Fibroblast of mammary gland (primary cell): ENCODE measurements around the gene SCRN3.
"Not testable (repeated sequence)": the region's sequence is repeated elsewhere in the genome, so short reads cannot be mapped to it uniquely, and the experiment has no call there.

Experiments used
- DNase-seq: peaks from one replicate; pipeline ENCODE4 v3.0.0-alpha.2; 2010; ENCODE audit warnings: low read depth
- H3K4me3 ChIP-seq: 2 replicates; pipeline ENCODE4 v1.5.1; 2011; ENCODE audit warnings: low read depth, mild to moderate bottlenecking, low read length, moderate library complexity; ENCODE audit not compliant: control insufficient read depth
- CTCF ChIP-seq: conservative IDR thresholded peaks from 2 replicates; pipeline ENCODE4 v1.5.1; 2011; ENCODE audit warnings: low read depth, low read length, inconsistent platforms; ENCODE audit not compliant: control insufficient read depth, insufficient read depth

The SCRN3 gene

GRCh38 chr2:174364628-174365027, 30.9 kb upstream of the SCRN3 start:
- no peak for TF ChIP-seq CTCF
- no peak for DNase-seq

GRCh38 chr2:174365571-174365970, 30.0 kb upstream of the SCRN3 start:
- no peak for DNase-seq
- no peak for TF ChIP-seq CTCF
- H3K4me3 ChIP-seq = no peak overlapping the region

More at GRCh38 chr2:174364628-174365027, 30.9 kb upstream of the SCRN3 start:
- H3K4me3 ChIP-seq = no peak overlapping the region

- DNase-seq = no peak
- TF ChIP-seq CTCF = no peak
Observed at GRCh38 chr2:174368691-174369090, 26.8 kb upstream of the SCRN3 start.

GRCh38 chr2:174376967-174377366, 18.6 kb upstream of the SCRN3 start:
- TF ChIP-seq CTCF = no peak
- peak; percentile 41 for DNase-seq
- no peak overlapping the region for H3K4me3 ChIP-seq

More at GRCh38 chr2:174368691-174369090, 26.8 kb upstream of the SCRN3 start:
- H3K4me3 ChIP-seq = no peak overlapping the region

GRCh38 chr2:174383796-174384195, 11.7 kb upstream of the SCRN3 start:
- no peak overlapping the region for H3K4me3 ChIP-seq
- no peak for TF ChIP-seq CTCF
- DNase-seq = no peak

GRCh38 chr2:174385201-174385600, 10.3 kb upstream of the SCRN3 start:
- no peak overlapping the region for H3K4me3 ChIP-seq
- no peak for TF ChIP-seq CTCF
- DNase-seq = no peak

- not testable (repeated sequence) for DNase-seq, H3K4me3 ChIP-seq
Observed at GRCh38 chr2:174388706-174389105, 6.8 kb upstream of the SCRN3 start.

- TF ChIP-seq CTCF = no peak
- DNase-seq = no peak
- no peak overlapping the region for H3K4me3 ChIP-seq
Observed at GRCh38 chr2:174389542-174389941, 6.0 kb upstream of the SCRN3 start.

- DNase-seq, H3K4me3 ChIP-seq: not testable (repeated sequence)
Observed at GRCh38 chr2:174390303-174390702, 5.2 kb upstream of the SCRN3 start.
